Cardiac fibroblast (primary cell): ENCODE results near the gene VNN1.
A peak's percentile ranks its signal among the peaks of the same experiment; 100 is the strongest.

Source experiments
- DNase-seq, 2 donors: peaks; one replicate each; pipeline versions ENCODE4 v3.0.0 to v3.0.0-alpha.2; 2010; ENCODE audit warnings: low read depth in 2 of 2
- H3K4me3 ChIP-seq, 2 donors: replicated peaks in 1 of 2; 1 replicate in 1 of 2; 2 replicates in 1 of 2; pipeline ENCODE4 v1.5.1; 2011; ENCODE audit warnings: low read depth in 2 of 2, low read length in 2 of 2, mild to moderate bottlenecking in 2 of 2, moderate library complexity in 1 of 2
- TF ChIP-seq, protein P1 (sequence below): IDR thresholded peaks from one replicate; pipeline ENCODE4 v1.5.1; 2011; ENCODE audit warnings: low read depth, mild to moderate bottlenecking, low read length, inconsistent platforms

Gene VNN1

DNA sequence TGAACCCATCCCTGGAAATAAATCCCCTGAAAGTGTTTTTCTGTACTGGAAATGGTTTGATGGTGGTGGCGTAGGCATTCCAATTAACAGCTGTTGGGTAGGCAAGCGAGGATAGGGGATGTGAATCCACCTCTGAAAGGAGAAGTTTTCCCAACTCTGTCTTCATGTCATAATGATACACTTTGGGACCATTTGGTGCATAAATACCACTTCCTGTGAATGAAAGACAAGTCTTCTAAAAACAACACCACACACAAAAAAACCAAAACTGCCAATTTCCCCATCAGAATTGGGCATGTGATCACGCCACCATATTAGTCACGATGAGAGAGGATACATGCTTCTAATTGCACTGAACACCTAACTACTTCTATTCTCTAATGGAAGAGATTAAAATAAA is 37.5 kb upstream of the VNN1 start:
- DNase-seq = no peak
- no peak overlapping the region for H3K4me3 ChIP-seq
- TF ChIP-seq, protein P1, sequence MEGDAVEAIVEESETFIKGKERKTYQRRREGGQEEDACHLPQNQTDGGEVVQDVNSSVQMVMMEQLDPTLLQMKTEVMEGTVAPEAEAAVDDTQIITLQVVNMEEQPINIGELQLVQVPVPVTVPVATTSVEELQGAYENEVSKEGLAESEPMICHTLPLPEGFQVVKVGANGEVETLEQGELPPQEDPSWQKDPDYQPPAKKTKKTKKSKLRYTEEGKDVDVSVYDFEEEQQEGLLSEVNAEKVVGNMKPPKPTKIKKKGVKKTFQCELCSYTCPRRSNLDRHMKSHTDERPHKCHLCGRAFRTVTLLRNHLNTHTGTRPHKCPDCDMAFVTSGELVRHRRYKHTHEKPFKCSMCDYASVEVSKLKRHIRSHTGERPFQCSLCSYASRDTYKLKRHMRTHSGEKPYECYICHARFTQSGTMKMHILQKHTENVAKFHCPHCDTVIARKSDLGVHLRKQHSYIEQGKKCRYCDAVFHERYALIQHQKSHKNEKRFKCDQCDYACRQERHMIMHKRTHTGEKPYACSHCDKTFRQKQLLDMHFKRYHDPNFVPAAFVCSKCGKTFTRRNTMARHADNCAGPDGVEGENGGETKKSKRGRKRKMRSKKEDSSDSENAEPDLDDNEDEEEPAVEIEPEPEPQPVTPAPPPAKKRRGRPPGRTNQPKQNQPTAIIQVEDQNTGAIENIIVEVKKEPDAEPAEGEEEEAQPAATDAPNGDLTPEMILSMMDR = no peak

DNA sequence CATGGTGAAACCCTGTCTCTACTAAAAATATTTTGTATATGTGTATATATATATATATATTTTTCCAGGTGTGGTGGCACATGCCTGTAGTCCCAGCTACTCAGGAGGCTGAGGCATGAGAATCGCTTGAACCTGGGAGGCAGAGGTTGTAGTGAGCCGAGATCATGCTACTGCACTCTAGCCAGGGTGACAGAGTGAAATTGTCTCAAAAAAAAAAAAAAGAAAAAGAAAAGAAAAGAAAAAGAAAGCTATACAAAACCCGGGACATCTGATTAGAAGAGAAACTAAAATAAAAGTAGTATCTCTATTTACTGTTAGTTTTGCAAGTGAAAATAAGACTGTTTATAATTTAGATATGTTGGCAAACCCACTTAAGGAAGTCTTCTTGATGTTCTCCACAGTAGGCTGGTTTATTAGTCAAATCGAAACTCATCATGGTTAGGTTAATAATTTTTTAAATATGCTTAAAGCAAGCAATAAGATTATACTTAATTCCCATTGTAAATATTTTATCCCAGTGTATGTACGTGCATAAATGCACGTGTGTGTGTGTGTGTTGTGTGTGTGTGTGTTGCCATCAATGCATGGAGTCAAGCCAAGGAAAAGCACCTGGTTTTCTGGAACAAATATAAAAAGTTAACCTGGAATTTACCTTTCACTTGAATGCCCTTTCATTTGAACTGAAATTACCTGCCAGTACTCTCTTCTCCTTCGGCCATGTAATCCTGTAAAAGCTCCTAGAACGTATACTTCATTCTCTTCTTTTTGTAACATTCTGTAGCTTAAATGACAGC is 36.8 kb upstream of the VNN1 start:
- TF ChIP-seq, protein P1 = no peak
- no peak overlapping the region for H3K4me3 ChIP-seq
- DNase-seq = no peak

DNA sequence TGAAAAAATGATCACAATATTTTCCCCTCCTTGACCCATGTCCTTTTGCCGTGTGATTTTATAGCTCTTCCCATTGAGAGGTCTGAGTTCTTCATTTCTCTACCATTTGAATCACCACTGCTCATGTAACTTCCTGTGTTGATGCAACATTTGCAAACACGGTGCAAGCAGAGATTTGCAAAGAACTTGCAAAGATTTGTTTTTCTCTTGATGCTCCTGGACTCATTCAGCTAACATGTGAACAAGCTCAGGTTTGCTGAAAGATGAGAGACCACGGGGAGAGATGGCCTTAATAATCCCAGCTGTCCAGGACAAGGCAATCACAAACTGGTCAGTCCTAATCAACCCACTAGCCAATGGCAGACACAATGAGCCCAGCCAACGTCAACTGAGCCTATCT is 35.3 kb upstream of the VNN1 start:
- no peak overlapping the region for H3K4me3 ChIP-seq
- TF ChIP-seq, protein P1 = no peak
- DNase-seq = peak; percentile 24 to 61

- H3K4me3 ChIP-seq = no peak overlapping the region
- TF ChIP-seq, protein P1 = no peak
- no peak for DNase-seq
Observed at GRCh38 chr6:132748446-132748845, 34.6 kb upstream of the VNN1 start.

DNA sequence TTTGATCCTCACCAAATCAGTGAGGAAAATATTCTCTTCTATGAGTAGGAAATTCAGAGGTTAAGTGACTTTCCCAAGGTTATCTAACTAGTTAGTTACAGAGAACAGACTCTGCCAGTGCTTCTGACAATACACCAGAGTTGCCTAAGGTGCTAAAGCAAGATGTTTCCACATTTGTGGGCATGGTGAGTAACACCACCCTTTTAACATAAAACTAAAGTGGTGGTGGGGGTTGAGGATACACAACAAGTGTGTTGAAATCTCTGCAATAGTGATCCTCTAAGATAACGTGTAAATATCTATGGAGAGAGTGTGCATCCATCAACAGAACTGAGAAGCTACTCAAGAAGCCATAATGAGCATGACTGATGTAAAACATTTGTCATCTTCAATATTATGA is 32.2 kb upstream of the VNN1 start:
- no peak overlapping the region for H3K4me3 ChIP-seq
- DNase-seq = no peak
- TF ChIP-seq, protein P1 = no peak

DNA sequence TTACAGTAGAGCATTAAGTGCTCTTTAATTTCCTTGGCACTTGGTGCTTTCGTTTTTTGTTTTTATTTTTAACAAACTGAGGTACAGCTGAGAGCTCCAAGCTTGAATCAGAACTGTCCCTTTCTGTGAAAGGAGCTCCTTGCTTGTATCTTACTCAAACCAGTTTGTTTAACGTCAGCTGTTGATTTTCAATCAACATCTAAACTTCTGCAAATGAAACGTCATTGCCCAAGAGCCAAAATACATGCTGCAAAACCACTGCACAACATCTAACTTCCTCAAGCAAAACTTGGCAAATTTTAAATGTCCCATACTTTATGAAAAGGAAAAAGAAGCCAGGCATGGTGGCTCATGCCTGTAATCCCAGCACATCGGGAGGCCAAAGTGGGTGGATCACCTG is 28.6 kb upstream of the VNN1 start:
- TF ChIP-seq, protein P1 = no peak
- H3K4me3 ChIP-seq = no peak overlapping the region
- DNase-seq = peak in 1 of 2 donors; percentile 8

GRCh38 chr6:132741281-132741680 is 27.4 kb upstream of the VNN1 start:
- DNase-seq = no peak
- H3K4me3 ChIP-seq = no peak overlapping the region
- TF ChIP-seq, protein P1 = no peak
